GM12891 (cell line): ENCODE results near the gene SMIM21.

Source experiments
- DNase-seq: peaks from one replicate; pipeline ENCODE4 v3.0.0; 2011; ENCODE audit warnings: low spot score; ENCODE audit not compliant: insufficient read length
- FAIRE-seq: peaks from 2 replicates; lab custom pipeline; 2011; peaks lifted over from hg19 to GRCh38; lab: Jason Lieb, UNC
- PAX5 ChIP-seq: IDR thresholded peaks from 2 replicates; pipeline ENCODE4 v1.6.1; 2011; ENCODE audit warnings: low read length, moderate library complexity, mild to moderate bottlenecking; ENCODE audit not compliant: insufficient read depth, severe bottlenecking
- POLR2A ChIP-seq: IDR thresholded peaks from 2 replicates; pipeline ENCODE4 v1.6.1; 2011; ENCODE audit warnings: low read depth, low read length, control low read depth
- POLR2AphosphoS5 ChIP-seq: IDR thresholded peaks from 2 replicates; pipeline ENCODE4 v1.6.1; 2011; ENCODE audit warnings: low read depth, low read length, control low read depth
- POU2F2 ChIP-seq: IDR thresholded peaks from 2 replicates; pipeline ENCODE4 v1.6.1; 2011; ENCODE audit warnings: low read depth, mild to moderate bottlenecking, control low read depth, low read length, moderate library complexity
- SPI1 ChIP-seq: IDR thresholded peaks from 2 replicates; pipeline ENCODE4 v1.6.1; 2011; ENCODE audit warnings: low read depth, low read length, control low read depth
- TAF1 ChIP-seq: IDR thresholded peaks from 2 replicates; pipeline ENCODE4 v1.6.1; 2011; ENCODE audit warnings: low read depth, low read length, control low read depth

SMIM21 gene

DNA sequence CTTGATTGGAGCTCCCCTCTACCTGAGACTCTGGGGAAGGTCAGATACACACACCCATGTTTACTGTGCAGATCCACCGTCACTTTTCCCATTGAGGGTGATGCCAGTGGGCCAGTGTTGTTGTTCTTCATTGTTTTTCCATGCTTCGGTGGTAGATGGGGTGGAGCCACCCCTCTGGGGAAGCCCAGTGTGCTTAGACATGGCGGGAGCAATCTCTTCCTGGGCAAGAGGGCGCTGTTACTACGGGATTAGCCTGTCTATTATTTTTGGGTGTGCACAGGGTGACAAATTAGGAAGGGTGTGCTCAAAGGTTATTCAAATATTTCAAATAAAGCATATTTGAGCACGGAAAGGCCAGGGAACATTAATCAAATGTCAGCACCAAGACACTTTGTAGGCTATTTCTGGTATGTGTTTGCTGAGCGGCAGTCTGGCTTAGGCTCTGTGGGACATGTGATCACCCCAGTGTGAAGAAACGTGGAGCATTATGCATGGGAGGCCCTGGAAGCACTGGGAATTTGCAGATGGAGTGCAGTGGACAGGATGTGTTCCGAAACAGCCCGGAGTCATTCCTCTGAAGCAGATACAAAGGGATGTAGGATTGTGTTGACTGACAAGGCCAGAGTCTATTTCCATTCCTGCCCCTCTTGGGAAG is 34.8 kb upstream of the SMIM21 start:
- DNase-seq (no peak), FAIRE-seq (no peak)
- TF ChIP-seq TAF1 (no peak), SPI1 (no peak), POU2F2 (no peak)

- DNase-seq (no peak), FAIRE-seq (no peak)
- TF ChIP-seq POU2F2 (no peak), SPI1 (no peak), POLR2A (no peak), PAX5 (no peak), POLR2AphosphoS5 (no peak), TAF1 (no peak)
Observed at GRCh38 chr18:75456199-75456631, 28.7 kb upstream of the SMIM21 start.

GRCh38 chr18:75455249-75456198 is 28.0 kb upstream of the SMIM21 start:
- DNase-seq, result no peak
- no peak for FAIRE-seq
- no peak for TF ChIP-seq TAF1
- no peak for TF ChIP-seq POLR2AphosphoS5
- TF ChIP-seq SPI1, result no peak
- no peak for TF ChIP-seq POLR2A
- no peak for TF ChIP-seq POU2F2
- no peak for TF ChIP-seq PAX5

DNA sequence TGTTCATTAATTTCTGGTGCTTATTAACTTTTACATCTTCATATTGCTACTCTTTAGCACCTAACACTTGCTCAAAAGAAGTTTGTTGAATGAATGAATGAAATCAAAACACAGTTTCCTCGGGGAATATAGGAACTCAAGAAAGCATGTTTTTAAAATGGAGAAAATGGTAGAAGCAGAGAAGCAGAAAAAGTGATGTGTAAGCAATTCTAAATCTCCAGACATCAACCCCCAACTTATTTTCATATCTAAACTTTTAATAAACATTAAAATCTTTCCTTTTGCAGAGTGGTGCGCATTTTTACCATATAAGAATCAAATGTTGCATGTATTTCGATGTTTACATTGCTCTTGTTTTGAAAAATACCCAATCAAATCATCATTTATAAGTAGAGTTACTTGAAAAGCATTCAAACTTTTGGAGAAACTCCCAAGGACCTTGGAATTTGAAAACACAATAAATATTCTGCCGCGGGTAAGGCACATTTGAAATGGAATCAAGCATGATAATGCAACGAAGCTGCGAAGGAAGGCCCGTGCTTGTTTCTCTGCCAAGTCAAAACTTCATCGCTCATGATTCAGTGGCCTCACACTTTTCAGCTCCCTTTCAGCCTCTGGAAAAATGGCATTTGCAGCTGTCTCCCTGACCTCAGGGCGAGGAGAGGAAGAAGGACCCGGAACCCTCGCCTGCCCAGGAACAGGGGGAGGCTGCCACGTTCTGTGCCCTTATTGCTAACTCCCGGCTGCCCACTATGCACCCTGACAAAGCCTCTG is 26.7 kb upstream of the SMIM21 start:
- TF ChIP-seq POU2F2 (no peak), POLR2AphosphoS5 (no peak), POLR2A (no peak), TAF1 (no peak), SPI1 (no peak), PAX5 (no peak)
- DNase-seq, result no peak
- FAIRE-seq, result no peak

DNA sequence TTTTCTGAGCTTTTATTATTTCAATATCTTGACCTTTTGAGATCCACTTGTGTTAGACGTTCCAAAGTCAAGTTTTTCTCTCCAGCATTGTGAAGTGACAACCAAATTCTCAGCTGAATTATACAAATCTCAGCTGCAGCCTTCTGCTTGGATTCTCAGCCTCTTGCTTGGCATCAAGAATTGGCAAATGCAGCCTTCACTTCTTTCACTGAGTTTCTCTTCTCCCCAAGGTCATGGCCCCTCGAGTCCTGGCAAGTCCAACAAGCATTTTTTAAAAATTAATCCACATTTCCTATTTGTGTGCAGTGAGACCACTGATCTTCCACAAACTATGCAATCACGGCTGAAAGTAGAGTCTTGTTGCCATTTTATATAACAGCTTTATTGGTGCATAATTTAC is 23.4 kb upstream of the SMIM21 start:
- no peak for FAIRE-seq
- no peak for TF ChIP-seq PAX5
- no peak for TF ChIP-seq POLR2AphosphoS5
- no peak for TF ChIP-seq POLR2A
- no peak for TF ChIP-seq TAF1
- no peak for TF ChIP-seq POU2F2
- no peak for TF ChIP-seq SPI1
- no peak for DNase-seq

DNA sequence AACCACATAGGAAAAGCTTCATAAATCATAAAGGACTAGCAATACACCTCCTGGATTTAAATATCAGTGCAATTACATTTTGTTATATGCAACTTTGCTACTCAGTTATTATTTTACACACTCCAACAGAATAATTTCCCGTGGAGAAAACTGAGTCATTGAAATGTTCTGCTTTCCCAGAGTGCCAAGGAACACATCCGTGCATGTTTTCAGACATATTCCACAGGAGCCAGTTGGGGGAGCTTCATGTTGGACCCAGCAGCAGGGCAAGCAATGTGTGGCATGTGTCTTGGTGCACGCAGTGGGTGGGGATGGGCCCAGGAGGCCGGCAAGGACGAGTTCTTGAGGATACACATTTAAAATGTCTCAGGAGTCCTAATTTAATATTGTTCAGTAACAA is 14.4 kb upstream of the SMIM21 start:
- no peak for FAIRE-seq
- no peak for DNase-seq
- TF ChIP-seq POU2F2, result no peak
- no peak for TF ChIP-seq POLR2AphosphoS5
- no peak for TF ChIP-seq TAF1
- no peak for TF ChIP-seq PAX5
- no peak for TF ChIP-seq POLR2A
- no peak for TF ChIP-seq SPI1

DNA sequence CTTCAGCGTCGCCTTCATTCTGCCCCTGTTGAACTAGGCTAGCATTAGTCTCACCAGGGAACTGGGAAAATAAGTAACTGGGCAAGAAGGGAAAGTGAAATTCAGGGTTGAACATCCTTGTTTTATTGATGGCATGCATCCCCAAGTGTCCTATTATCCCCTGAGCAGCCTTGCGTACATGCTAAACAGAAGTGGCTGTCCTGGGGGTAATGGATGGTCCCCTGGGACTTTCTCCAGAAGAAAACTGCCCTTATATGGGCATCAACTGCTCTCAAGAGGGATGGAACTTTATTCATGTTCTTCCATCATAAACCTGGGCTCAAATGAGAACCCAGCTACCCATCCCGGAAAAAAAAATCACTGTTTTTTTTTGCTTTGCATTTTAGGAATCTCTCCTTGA is 11.8 kb upstream of the SMIM21 start:
- TF ChIP-seq POLR2AphosphoS5 (no peak), POU2F2 (no peak), POLR2A (no peak), PAX5 (no peak), TAF1 (no peak), SPI1 (no peak)
- DNase-seq, result no peak
- no peak for FAIRE-seq

DNA sequence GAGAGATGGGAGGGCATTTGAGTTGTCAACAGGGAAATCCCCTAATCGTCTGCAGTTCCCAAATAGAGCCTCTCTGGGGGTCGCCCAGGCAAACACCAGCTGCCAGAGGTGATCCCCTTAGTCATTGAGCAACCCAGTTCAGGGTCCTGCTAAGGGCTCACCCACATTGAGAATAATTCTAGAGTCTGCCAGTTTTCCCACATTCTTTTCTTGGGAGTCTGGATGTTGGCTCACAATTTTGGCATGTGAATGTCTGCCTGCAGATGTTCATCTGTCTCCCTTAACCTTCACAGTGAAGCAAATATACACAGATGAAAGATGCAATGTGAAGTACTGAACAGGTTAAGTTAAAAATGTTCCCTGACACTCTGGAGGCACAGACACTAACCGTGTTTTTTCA is 11.4 kb upstream of the SMIM21 start:
- no peak for TF ChIP-seq PAX5
- TF ChIP-seq POU2F2, result no peak
- TF ChIP-seq TAF1, result no peak
- TF ChIP-seq SPI1, result no peak
- TF ChIP-seq POLR2A, result no peak
- TF ChIP-seq POLR2AphosphoS5, result no peak
- DNase-seq, result no peak
- no peak for FAIRE-seq

DNA sequence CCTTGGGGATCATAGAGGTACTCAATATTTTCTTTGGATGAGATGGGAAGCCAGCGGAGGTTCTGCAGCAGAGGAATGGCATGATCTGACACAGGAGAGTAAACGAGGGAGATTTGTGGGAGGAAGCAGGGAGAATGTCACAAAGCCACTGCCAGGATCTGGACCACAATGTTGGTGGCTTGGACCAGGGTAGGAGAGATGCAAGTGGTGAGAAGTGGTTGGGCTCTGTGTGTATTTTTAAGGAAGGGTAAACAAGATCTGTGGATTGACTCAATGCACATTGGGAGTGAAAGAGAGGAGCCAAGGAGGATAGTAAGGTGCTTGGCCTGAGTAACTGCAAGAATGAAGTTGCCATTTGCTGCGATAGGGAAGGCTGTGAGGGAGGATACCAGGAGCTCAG is 10.5 kb upstream of the SMIM21 start:
- FAIRE-seq, result no peak
- no peak for DNase-seq
- TF ChIP-seq POLR2A, result no peak
- TF ChIP-seq SPI1, result no peak
- TF ChIP-seq PAX5, result no peak
- no peak for TF ChIP-seq TAF1
- TF ChIP-seq POLR2AphosphoS5, result no peak
- no peak for TF ChIP-seq POU2F2
